ENCODE results near the gene SHROOM3.

Gene SHROOM3

DNA sequence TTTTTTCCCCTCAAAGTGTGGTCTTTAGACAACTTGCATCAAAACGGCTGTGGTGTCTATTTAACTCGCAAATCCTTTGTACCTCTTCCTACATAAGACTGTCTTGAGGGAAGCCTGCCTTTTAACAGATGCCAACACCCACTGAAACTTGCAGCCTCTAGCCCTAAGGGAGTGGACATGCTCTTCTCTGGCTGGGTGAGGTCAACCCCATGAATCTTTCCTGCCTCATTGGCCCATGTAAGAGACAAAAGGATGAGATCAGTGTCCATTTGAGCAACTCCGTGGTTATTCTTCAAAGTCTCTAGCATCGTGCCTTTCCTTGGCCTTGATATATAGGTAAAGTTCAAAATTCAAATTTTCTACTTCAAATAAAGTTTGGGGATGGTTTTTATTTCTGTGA lies 134.7 kb downstream of the SHROOM3 start:
- no peak for TF ChIP-seq GATA1 (IDR thresholded peaks at IDR 0.05; ENCODE audit: low read depth, low read length)
- TF ChIP-seq POLR2A (IDR thresholded peaks at IDR 0.05; ENCODE audit: low read length): no peak
- DNase-seq: no peak

DNA sequence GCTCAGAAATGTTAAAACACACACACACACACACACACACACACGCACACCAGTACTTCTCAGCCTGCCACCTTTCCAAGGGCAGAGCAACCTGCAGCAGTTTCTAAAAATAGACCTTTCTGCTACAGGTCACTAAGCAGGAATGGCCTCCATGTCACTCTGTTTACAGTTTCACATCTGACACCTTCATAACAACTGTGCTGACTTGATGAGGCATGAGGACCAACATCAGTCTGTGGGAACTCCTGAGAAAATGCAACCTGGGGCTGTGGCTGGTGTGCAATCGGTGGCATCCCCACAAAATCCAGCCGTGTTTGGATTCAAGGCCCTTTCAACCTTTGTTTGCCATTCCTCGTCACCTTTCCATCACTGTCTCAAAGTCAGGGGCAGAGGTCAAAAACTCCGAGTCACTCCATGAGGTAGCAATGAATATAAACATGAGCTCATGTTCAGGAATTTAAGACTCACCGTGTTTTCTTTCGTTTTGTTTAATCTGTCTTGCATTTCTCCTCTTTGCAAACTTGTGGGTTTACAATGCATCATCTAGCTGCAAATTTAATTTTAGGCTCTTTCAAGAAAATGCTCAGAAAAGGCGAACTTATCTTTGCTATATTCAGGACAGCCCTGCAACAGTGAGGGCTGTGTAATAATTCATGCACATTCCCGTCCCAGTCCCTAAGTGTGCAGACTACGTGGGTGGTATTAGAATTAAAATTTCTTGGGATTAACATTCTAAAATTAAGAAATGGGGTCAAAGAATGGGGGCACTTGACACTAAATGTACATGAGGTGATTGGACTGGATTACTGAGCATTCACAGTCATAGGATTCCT lies 135.3 kb downstream of the SHROOM3 start:
- DNase-seq: no peak
- no peak for TF ChIP-seq GATA1 (IDR thresholded peaks at IDR 0.05; ENCODE audit: low read depth, low read length)
- no peak for TF ChIP-seq POLR2A (IDR thresholded peaks at IDR 0.05; ENCODE audit: low read length)

DNA sequence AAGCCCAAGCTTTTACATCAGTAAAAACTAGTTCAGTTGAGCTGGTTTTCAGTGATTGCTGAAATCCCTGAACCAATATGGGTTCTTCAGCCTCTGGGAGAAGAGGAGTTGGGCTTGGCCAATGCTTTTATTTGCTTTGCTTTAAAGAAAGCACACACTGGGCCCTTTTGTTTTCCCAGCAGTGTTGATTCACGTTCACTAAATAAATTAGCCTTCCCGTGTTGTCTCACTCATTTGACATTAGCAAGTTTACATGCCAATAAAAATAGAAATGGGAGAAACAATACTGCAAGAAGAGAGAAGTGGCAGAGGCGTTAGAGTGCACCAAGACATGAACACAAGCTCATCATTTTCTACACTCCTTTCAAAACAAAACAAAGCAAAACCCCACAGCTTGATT lies 136.2 kb downstream of the SHROOM3 start:
- no peak for TF ChIP-seq POLR2A (IDR thresholded peaks at IDR 0.05; ENCODE audit: low read length)
- TF ChIP-seq GATA1 (IDR thresholded peaks at IDR 0.05; ENCODE audit: low read depth, low read length): no peak
- DNase-seq: no peak

DNA sequence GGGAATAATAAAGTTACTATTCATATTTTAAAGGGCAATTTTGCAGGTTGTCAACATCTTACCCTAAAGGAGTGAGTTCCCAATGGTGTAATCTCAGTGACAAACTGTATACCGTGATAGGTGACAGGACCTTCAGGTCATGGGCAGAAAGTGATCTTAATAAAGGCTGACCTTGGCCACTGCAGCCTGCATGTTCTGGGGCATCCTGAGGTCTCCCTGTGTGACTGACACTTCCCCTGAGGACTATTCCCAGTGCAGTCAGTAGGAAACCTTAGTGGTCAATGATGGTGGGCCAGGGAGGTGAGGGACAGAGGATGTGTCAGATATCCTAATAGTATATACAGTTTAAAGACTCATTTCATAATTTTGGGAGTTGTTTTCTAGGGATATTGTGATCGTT lies 137.2 kb downstream of the SHROOM3 start:
- TF ChIP-seq POLR2A (IDR thresholded peaks at IDR 0.05; ENCODE audit: low read length) (no peak), GATA1 (IDR thresholded peaks at IDR 0.05; ENCODE audit: low read depth, low read length) (no peak)
- no peak for DNase-seq

DNA sequence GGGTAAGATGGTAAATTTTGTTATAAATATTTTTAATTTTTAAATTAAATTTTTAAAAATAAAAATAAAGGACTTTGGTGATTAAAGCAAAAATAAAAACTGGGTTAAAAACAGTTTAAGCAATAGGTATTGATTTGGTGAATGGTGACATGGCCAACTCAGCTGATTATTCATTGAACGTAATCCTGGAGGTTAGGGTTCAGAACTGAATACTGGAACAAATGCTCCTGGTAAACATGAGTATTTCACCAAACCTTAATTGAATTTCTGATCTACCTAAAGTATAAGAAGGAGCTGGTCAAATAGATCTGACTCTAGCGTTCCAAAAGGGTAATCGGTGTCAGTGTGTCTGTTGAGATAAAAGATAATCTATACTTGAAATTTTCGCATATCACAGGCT lies 141.8 kb downstream of the SHROOM3 start:
- TF ChIP-seq POLR2A (IDR thresholded peaks at IDR 0.05; ENCODE audit: low read length): no peak
- TF ChIP-seq GATA1 (IDR thresholded peaks at IDR 0.05; ENCODE audit: low read depth, low read length): no peak
- DNase-seq: no peak

DNA sequence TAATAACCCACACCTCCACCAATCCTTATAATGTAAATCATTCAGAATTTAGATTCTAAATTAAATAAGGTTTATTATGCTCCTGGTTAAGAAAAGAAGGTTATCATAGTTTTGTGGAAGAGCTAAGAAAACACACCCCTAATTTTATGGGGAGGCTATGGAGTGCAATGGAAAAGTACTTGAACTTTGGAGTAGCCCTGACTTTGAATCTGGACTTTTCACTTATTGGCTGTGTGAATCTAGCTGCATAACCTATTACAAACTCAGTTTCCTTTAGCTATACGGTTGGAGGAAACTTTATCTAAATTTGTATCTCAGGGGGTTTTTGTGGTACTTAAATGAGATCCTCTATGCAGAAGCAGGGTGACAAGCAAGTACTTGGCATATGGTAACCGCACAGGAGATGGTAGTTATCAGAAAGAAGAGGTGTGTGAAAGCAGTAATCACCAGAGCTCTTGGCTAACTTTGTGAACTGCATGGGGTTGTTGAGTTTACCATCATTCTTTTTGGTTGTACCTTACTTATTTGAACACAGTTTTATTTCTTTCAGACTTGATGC lies 143.1 kb downstream of the SHROOM3 start:
- TF ChIP-seq POLR2A (IDR thresholded peaks at IDR 0.05; ENCODE audit: low read length) (no peak), GATA1 (IDR thresholded peaks at IDR 0.05; ENCODE audit: low read depth, low read length) (no peak)
- DNase-seq: no peak

DNA sequence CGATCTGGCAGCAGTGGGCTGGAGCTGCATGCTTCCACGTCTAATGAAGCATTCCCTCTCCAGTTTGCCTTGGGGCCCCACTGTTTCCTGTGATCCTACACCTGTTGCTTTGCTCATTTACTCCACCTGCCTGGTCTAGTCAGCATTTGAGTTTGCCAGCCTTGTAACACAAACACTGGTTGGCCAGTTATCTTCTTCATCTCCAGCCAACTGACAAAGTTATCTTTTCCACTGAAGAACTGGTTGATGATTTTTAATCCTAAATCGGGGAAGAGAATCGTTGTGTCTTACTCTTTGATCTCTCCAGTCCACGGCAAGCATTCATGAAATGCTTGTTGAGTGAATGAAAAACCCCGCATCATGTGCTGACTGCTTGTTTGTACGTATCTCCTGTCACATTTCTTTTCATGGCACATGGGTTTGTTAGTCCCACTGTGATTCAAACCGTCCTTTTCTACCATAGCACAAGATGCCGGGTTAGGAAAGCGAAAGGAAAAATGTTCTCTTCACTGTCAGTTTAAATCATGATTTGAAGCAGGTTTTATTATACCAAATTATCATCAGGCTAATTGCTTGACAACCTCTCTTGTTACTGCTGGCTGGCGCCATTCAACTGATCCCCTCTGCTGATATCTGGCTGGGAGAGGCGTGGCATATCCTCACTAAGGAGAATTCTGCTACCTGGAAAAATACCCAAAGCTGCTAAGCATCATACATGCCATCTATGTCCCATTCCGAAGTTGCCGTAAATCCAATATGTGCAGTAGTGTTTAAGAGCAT lies 144.8 kb downstream of the SHROOM3 start:
- DNase-seq: no peak
- TF ChIP-seq POLR2A (IDR thresholded peaks at IDR 0.05; ENCODE audit: low read length): no peak
- TF ChIP-seq GATA1 (IDR thresholded peaks at IDR 0.05; ENCODE audit: low read depth, low read length): no peak

DNA sequence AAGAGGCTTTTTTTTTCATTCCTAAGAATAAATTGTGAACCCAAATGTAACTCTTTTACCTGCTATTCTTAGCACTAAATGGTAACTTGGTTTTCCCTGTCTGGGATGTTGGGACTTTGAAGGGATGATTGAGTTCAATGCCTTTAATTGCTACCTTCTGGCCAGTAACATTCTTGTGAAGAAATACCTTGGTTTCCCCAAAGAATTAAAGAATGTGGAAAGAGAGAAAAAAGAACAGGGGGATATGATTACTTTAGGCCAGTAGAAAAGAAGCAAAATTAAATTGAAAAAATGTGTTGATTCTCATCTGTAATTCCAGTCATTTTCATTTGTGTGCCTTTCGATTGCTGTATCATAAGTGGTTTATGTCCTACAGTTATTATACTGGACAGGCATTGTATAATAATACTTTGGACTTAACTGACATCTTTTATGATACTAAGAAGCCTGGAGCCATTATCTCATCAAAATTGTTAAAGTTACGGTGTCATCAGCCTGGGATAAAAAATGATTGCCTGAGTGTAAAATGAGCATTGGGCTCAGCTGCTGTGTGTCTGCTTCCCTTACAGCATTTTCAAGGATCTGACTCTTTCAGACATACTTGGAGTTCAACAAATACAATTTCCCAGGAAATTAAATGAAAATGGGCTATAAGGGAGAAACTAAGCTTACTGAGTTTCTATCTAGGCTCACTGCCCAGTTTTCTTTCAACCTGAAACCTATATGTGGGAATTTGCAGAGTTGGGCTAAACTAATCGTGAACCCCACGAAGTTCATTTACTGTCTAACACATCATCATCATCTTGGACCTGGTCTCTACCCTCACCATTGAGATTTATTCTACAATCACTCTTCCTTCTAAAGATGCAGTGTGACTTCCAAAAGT lies 146.3 kb downstream of the SHROOM3 start:
- no peak for DNase-seq
- TF ChIP-seq GATA1 (IDR thresholded peaks at IDR 0.05; ENCODE audit: low read depth, low read length) (no peak), POLR2A (IDR thresholded peaks at IDR 0.05; ENCODE audit: low read length) (no peak)

DNA sequence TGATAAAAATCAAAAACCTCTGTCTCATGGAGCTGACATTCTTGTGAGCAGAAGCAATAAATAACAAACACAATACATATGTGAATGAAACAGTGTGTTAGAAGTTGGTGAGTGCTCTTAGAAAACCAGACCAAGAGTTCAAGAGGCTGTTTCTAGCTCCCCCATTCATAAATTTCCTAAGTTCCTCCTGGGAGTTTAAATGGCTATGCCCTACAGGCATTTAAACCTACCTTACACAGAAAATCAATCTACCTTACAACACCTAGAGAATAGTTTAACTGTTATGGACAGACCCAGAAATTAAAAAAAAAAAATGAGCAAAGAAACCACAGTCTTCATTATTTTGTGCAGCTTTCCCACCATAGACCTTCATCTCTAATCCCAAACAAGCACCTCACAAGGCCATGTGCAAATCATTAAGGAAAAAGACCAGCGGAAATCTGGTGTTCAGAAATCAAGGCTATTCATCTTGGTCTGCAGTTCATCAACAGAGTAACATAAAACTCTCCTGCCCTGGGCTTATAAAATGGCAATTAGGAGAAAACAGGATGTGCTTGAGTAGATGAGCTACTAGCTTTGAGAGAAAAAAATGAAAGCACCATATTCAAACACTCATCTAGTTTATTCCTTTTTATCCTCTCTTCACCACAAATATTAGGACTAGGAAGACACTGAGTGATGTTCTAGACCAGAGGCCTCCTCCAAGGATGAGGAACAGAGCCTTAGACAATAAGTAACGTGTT lies 147.2 kb downstream of the SHROOM3 start:
- TF ChIP-seq POLR2A (IDR thresholded peaks at IDR 0.05; ENCODE audit: low read length) (no peak), GATA1 (IDR thresholded peaks at IDR 0.05; ENCODE audit: low read depth, low read length) (no peak)
- DNase-seq: no peak

DNA sequence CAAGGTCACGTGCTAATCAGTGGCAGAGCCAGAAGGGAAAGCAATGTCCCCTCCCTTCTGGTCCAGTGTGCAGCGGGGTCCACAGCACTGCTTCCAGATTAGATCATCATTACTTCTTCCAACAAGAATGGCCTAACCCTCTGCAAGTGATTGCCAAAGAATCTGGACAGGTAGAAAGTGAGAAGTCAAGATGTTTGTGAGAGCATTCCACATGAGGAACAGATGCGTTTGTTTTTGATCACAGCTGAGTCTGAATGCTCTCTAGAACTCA lies 147.7 kb downstream of the SHROOM3 start:
- no peak for DNase-seq
- TF ChIP-seq GATA1 (IDR thresholded peaks at IDR 0.05; ENCODE audit: low read depth, low read length): no peak

DNA sequence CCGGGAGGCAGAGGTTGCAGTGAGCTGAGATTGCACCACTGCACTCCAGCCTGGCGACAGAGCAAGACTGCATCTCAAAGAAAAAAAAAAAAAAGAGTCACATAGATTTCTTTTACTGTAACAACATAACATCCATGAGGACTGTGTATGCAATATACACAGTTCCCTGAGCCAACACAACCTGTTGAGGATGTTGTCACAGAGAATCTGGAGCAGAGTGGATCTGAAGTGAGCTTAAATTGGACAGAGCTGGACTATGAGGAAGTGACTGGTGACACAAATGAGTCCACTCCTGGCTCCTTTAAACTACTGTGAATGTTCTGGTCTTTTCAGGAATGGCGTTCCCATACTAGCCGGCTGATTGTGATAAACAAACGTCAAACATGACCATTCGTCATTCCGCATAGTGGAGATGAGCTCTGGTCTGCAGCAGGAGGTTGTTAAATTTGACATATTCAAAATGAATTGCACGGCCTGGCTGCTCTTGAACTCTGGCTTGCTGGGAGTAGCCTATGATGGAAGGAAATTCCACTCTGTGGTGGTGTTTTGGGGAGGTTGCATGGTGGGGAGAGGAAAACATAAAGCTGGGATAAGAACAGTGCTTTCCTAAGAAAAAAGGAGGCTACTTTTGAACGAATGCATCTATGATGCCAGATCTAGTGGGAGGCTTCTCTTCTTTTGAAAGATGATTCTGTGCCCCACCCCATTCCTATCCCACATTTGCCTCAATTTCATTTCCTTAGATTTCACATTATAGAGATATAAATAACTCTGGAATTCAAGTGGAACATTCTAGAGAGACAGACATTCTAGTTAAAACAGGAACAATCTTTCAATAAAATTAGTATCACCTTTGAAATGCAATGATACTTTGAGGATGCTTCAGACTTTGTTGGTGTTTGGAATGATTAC lies 149.5 kb downstream of the SHROOM3 start:
- DNase-seq: no peak
- TF ChIP-seq GATA1 (IDR thresholded peaks at IDR 0.05; ENCODE audit: low read depth, low read length): no peak
- no peak for TF ChIP-seq POLR2A (IDR thresholded peaks at IDR 0.05; ENCODE audit: low read length)

DNA sequence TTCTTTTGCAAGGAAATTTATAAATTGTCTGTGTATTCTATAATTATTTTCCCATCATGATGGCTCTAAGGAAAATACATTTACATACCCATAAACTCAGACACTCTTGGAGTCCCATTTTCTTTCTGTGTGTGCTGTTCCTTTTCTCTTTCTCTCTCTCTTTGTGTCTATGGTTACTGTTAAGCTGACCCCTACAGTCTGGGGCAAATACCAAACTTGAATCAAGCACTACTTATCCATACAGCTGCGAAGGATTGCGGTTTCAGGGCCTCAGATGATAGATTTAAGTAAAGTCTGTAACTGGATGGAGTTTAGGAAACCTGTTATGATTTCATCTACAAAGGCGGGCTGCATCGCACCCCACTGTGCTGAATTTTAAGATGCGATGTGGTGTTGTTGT lies 150.2 kb downstream of the SHROOM3 start:
- no peak for DNase-seq
- no peak for TF ChIP-seq GATA1 (IDR thresholded peaks at IDR 0.05; ENCODE audit: low read depth, low read length)
- TF ChIP-seq POLR2A (IDR thresholded peaks at IDR 0.05; ENCODE audit: low read length): no peak

All from erythroblast (primary cell).